Measurements from ENCODE around the gene TIMM50. TPM values are rescaled to one million over a fixed set of nuclear protein-coding genes. Genes with fewer than 3 reads are reported as not detected.

Gene TIMM50
- total and polyA plus RNA-seq, 2 of the 8 experiments (the other 6 are each of a cell fraction or from before 2014, with no cell fraction given), result 155 to 187 TPM

DNA sequence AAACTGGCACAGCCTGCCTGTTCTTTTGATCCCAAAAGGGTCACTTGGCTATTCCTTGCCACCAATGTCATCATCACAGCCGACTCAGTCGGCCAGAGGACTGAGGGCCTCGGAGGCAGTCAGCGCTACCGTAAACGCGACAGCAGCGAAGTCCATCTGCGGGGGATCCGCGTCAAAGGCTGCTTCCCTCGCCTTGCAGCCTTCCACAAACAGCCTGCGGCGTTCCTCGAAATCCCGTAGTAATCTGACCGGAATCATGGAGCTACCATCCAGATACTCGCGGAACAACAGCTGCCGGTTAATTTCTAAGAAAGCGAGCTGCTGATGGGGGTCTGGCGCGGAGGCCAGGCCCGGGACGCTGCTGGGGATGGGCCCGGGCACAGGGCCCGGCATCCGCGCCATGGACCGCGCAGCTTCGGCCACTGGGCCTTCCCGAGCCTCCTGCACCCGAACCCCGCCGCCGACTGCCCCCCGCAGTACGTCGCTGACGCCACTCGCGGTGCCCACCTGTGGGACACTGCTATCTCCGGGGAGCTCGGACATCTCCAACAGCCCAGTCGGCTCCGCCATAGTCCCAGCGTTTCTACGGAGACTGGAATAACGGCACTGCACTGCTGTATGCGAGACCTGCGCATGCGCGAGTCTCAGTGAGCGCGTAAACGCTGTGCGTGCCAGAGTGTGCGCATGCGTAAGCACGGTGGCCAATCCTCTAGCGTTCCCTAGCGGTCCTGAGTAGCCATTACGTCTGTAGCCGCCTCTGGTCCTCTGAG, 51.8 kb downstream of the TIMM50 start, which contains the start of gene EID2B (continued):
- TF ChIP-seq, protein P1, sequence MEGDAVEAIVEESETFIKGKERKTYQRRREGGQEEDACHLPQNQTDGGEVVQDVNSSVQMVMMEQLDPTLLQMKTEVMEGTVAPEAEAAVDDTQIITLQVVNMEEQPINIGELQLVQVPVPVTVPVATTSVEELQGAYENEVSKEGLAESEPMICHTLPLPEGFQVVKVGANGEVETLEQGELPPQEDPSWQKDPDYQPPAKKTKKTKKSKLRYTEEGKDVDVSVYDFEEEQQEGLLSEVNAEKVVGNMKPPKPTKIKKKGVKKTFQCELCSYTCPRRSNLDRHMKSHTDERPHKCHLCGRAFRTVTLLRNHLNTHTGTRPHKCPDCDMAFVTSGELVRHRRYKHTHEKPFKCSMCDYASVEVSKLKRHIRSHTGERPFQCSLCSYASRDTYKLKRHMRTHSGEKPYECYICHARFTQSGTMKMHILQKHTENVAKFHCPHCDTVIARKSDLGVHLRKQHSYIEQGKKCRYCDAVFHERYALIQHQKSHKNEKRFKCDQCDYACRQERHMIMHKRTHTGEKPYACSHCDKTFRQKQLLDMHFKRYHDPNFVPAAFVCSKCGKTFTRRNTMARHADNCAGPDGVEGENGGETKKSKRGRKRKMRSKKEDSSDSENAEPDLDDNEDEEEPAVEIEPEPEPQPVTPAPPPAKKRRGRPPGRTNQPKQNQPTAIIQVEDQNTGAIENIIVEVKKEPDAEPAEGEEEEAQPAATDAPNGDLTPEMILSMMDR (IDR thresholded peaks at IDR 0.05; ENCODE audit: control extremely low read depth in 1 of 3, insufficient read depth in 1 of 3, low read depth in 1 of 3, low read length in 3 of 3), result peak; percentile 94 to 99 (median 99)
- TF ChIP-seq, protein P2, sequence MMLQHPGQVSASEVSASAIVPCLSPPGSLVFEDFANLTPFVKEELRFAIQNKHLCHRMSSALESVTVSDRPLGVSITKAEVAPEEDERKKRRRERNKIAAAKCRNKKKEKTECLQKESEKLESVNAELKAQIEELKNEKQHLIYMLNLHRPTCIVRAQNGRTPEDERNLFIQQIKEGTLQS (IDR thresholded peaks at IDR 0.05; ENCODE audit: insufficient read depth, low read depth, low read length), result peak; percentile 79
- TF ChIP-seq EP300 (IDR thresholded peaks at IDR 0.05; ENCODE audit: borderline replicate concordance in 1 of 2, low read depth in 2 of 2, low read length in 2 of 2) (no peak), CBX5 (IDR thresholded peaks at IDR 0.05; ENCODE audit: low read depth, low read length) (no peak), JUND (IDR thresholded peaks at IDR 0.05; ENCODE audit: low read length) (0 out of 2 replicates have a peak, but pooled peaks have one; percentile 15), PHF8 (conservative IDR thresholded peaks at IDR 0.05; ENCODE audit: low read depth, low read length) (no peak; the same call in 1 of the 2 replicates), EZH2 (IDR thresholded peaks at IDR 0.05; ENCODE audit: low read depth, low read length, severe bottlenecking) (no peak), POLR2AphosphoS5 (IDR thresholded peaks at IDR 0.05; ENCODE audit: low read depth, low read length) (peak; percentile 30), HDAC2 (IDR thresholded peaks at IDR 0.05; ENCODE audit: borderline replicate concordance in 1 of 2, low read depth in 2 of 2, low read length in 2 of 2) (peak in 1 of 2 experiments; percentile 70; a peak in 1 of 4 replicates), SIRT6 (IDR thresholded peaks at IDR 0.05; ENCODE audit: low read length) (no peak), JUN (IDR thresholded peaks at IDR 0.05; ENCODE audit: low read depth, low read length) (no peak)
- TF ChIP-seq, protein P3, sequence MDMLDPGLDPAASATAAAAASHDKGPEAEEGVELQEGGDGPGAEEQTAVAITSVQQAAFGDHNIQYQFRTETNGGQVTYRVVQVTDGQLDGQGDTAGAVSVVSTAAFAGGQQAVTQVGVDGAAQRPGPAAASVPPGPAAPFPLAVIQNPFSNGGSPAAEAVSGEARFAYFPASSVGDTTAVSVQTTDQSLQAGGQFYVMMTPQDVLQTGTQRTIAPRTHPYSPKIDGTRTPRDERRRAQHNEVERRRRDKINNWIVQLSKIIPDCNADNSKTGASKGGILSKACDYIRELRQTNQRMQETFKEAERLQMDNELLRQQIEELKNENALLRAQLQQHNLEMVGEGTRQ (IDR thresholded peaks at IDR 0.05; ENCODE audit: low read length), result no peak
- TF ChIP-seq, protein P4, sequence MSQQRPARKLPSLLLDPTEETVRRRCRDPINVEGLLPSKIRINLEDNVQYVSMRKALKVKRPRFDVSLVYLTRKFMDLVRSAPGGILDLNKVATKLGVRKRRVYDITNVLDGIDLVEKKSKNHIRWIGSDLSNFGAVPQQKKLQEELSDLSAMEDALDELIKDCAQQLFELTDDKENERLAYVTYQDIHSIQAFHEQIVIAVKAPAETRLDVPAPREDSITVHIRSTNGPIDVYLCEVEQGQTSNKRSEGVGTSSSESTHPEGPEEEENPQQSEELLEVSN (IDR thresholded peaks at IDR 0.05), result peak; percentile 34; the same call in 1 of the 2 replicates

Measured in H1 (cell line).